Panc1 (cell line): Measurements from ENCODE around the gene PLCD3. TPM values are rescaled to one million over a fixed set of nuclear protein-coding genes. Genes with fewer than 3 reads are reported as not detected.

Source experiments
- ATAC-seq: fragments of 200-7000 bp; cut with Tn5 transposase; 2 replicates; pipeline ENCODE4 v1.9.1; 2020; ENCODE audit warnings: mild to moderate bottlenecking, moderate library complexity
- BruUV-seq: library from RNA; stranded (reverse); fragments of 400-500 nt; replicated peaks from 2 replicates; lab custom pipeline; 2021; lab: Mats Ljungman, UMichigan
- CTCF ChIA-PET: fragments of 300-600 bp; sonication (Branson Sonifier 250); formaldehyde crosslinking; loops from one replicate; lab custom pipeline; 2022; ENCODE audit warnings: antibody characterized with exemption; lab: Charles Lee
- POLR2A ChIA-PET: fragments of 300-600 bp; sonication (Branson Sonifier 250); formaldehyde crosslinking; loops from one replicate; lab custom pipeline; 2022; ENCODE audit warnings: antibody characterized with exemption; lab: Charles Lee
- DNase-seq: peaks from one replicate; pipeline ENCODE4 v3.0.0-alpha.2; 2010; ENCODE audit warnings: low read depth, low spot score
- H3K27ac ChIP-seq: 2 replicates; pipeline ENCODE4 v1.5.1; 2011; ENCODE audit warnings: mild to moderate bottlenecking, low read length, inconsistent platforms
- H3K27me3 ChIP-seq: fragments of 200-500 bp; sonication (Bioruptor generic); 2 replicates; pipeline ENCODE4 v1.6.0; 2014; ENCODE audit warnings: low read length, inconsistent platforms; ENCODE audit not compliant: control insufficient read depth, insufficient read depth
- H3K36me3 ChIP-seq: fragments of 200-500 bp; sonication (Bioruptor generic); 2 replicates; pipeline ENCODE4 v1.5.1; 2014; ENCODE audit warnings: inconsistent platforms, mild to moderate bottlenecking, low read length, moderate library complexity; ENCODE audit not compliant: control insufficient read depth, insufficient read depth
- H3K4me1 ChIP-seq: 2 replicates; pipeline ENCODE4 v1.5.1; 2011; ENCODE audit warnings: inconsistent platforms, mild to moderate bottlenecking, low read length, moderate library complexity; ENCODE audit not compliant: control insufficient read depth, insufficient read depth
- H3K4me3 ChIP-seq, 2 experiments: 2 replicates each; pipeline ENCODE4 v1.5.1; 2011 to 2012; ENCODE audit warnings: low read depth in 2 of 2, low read length in 2 of 2, mild to moderate bottlenecking in 2 of 2, inconsistent platforms in 1 of 2, moderate library complexity in 1 of 2
- H3K9me3 ChIP-seq: fragments of 200-500 bp; sonication (Bioruptor generic); 2 replicates; pipeline ENCODE4 v1.5.1; 2014; ENCODE audit warnings: low read depth, mild to moderate bottlenecking, inconsistent platforms, low read length, moderate library complexity; ENCODE audit not compliant: control insufficient read depth, insufficient read depth
- CTCF ChIP-seq: fragments of 450-650 bp; IDR thresholded peaks from 2 replicates; pipeline ENCODE4 v1.5.1; 2017; ENCODE audit warnings: mild to moderate bottlenecking
- POLR2AphosphoS5 ChIP-seq: IDR thresholded peaks from 2 replicates; pipeline ENCODE4 v1.6.1; 2012; ENCODE audit warnings: mild to moderate bottlenecking, low read depth, low read length, moderate library complexity
- REST ChIP-seq, 2 experiments: IDR thresholded peaks; 2 replicates each; pipeline ENCODE4 v1.6.1; 2011 to 2012; ENCODE audit warnings: low read depth in 2 of 2, control low read depth in 1 of 2, low read length in 1 of 2, mild to moderate bottlenecking in 1 of 2, moderate library complexity in 1 of 2; ENCODE audit not compliant: insufficient read depth in 1 of 2
- SIN3A ChIP-seq: IDR thresholded peaks from 2 replicates; pipeline ENCODE4 v1.6.1; 2012; ENCODE audit warnings: low read depth, mild to moderate bottlenecking, low read length, moderate library complexity, borderline replicate concordance; ENCODE audit not compliant: insufficient read depth
- TCF7L2 ChIP-seq: IDR thresholded peaks from 2 replicates; pipeline ENCODE4 v1.6.1; 2011; ENCODE audit warnings: mild to moderate bottlenecking, low read depth, low read length, inconsistent platforms
- in situ Hi-C: cut with HindIII; loops from 2 replicates; pipeline ENCODE4 v1.10.0; 2016; ENCODE audit warnings: low sequenced_read_pairs, low pct_unique_long_range_greater_than_20kb
- intact Hi-C: fragments of 100-400 bp; cut with micrococcal nuclease; formaldehyde crosslinking; loops from one replicate; pipeline ENCODE4 v1.10.0; 2022; ENCODE audit not compliant: unreplicated experiment
- total RNA-seq: library from RNA; stranded (reverse); gene quantifications from one replicate; pipeline ENCODE4 v1.2.1, GENCODE V29; 2021; ENCODE audit not compliant: unreplicated experiment

Gene PLCD3
- total RNA-seq, 1 experiment from 2014 or later, result 125 TPM

GRCh38 chr17:45101883-45102811, 30.2 kb downstream of the PLCD3 start:
- Histone ChIP-seq H3K4me1 (no peaks in the 10 kb centered on the region), H3K27me3 (no peaks in the 10 kb centered on the region), H3K4me3 (no peak overlapping the region), H3K27ac (no peak overlapping the region), H3K9me3 (no peaks in the 10 kb centered on the region), H3K36me3 (peaks cover 6% of the 10 kb centered on the region; the same call in 1 of the 2 replicates)
- intact Hi-C loops, result no loop called here
- CTCF ChIA-PET, result no interaction called here
- TF ChIP-seq TCF7L2, result no peak
- TF ChIP-seq REST (IDR thresholded peaks at IDR 0.05; ENCODE audit: insufficient read depth in 1 of 2, low read depth in 2 of 2, low read length in 1 of 2), result no peak
- no peak for TF ChIP-seq CTCF
- no peak for TF ChIP-seq SIN3A
- POLR2A ChIA-PET, result no interaction called here
- BruUV-seq, result no TSS peak
- DNase-seq (no peak), ATAC-seq (no peak)
- in situ Hi-C loops, result no loop called here

GRCh38 chr17:45101546-45101882, 30.8 kb downstream of the PLCD3 start:
- ChIA-PET CTCF (no interaction called here), POLR2A (no interaction called here)
- TF ChIP-seq TCF7L2 (no peak), REST (IDR thresholded peaks at IDR 0.05; ENCODE audit: insufficient read depth in 1 of 2, low read depth in 2 of 2, low read length in 1 of 2) (no peak), CTCF (no peak), SIN3A (no peak), POLR2AphosphoS5 (no peak)
- Histone ChIP-seq H3K4me1 (no peaks in the 10 kb centered on the region), H3K9me3 (no peaks in the 10 kb centered on the region), H3K36me3 (peaks cover 6% of the 10 kb centered on the region; the same call in 1 of the 2 replicates), H3K27me3 (no peaks in the 10 kb centered on the region), H3K4me3 (no peak overlapping the region), H3K27ac (no peak overlapping the region)
- intact Hi-C loops (no loop called here), in situ Hi-C loops (no loop called here)
- DNase-seq (no peak), ATAC-seq (no peak)
- no TSS peak for BruUV-seq
